ENCODE data around the gene SLC47A2. TPM values are rescaled to one million over a fixed set of nuclear protein-coding genes. Genes with fewer than 3 reads are reported as not detected.

Gene SLC47A2
- total and polyA plus RNA-seq, 2 of the 13 experiments (the other 11 are each of a cell fraction or from before 2014, with no cell fraction given) = 0.04 TPM; not detected in 1

- TF ChIP-seq GATAD2A (CRISPR knock-in tag; IDR thresholded peaks at IDR 0.05) (peak; percentile 35; the same call in 1 of the 2 replicates), ZBTB14 (CRISPR knock-in tag; IDR thresholded peaks at IDR 0.05) (no peak), TAF1 (CRISPR knock-in tag; IDR thresholded peaks at IDR 0.05) (no peak), ZMYM2 (CRISPR knock-in tag; IDR thresholded peaks at IDR 0.05) (no peak), PHF21A (CRISPR knock-in tag; IDR thresholded peaks at IDR 0.05) (no peak), ZNF317 (CRISPR knock-in tag; IDR thresholded peaks at IDR 0.05) (no peak), TCF7L2 (IDR thresholded peaks at IDR 0.05; ENCODE audit: low read depth, low read length) (no peak), ZNF225 (CRISPR knock-in tag; IDR thresholded peaks at IDR 0.05) (no peak), ZNF33B (CRISPR knock-in tag; IDR thresholded peaks at IDR 0.05) (0 out of 2 replicates have a peak, but pooled peaks have one; percentile 32), ZFP1 (CRISPR knock-in tag; IDR thresholded peaks at IDR 0.05) (no peak), ZBTB7B (CRISPR knock-in tag; IDR thresholded peaks at IDR 0.05) (peak; percentile 37; the same call in 1 of the 2 replicates), HDAC2 (CRISPR knock-in tag; IDR thresholded peaks at IDR 0.05) (peak; percentile 44; the same call in 1 of the 2 replicates), ZBTB37 (CRISPR knock-in tag; IDR thresholded peaks at IDR 0.05) (peak; percentile 74; the same call in 1 of the 2 replicates), PITX1 (CRISPR knock-in tag; IDR thresholded peaks at IDR 0.05) (no peak), CREM (IDR thresholded peaks at IDR 0.05) (no peak), CREM (CRISPR knock-in tag; IDR thresholded peaks at IDR 0.05) (no peak), GATAD1 (CRISPR knock-in tag; IDR thresholded peaks at IDR 0.05) (no peak), RBM22 (optimal IDR thresholded peaks at IDR 0.05; ENCODE audit: low read length) (peak; percentile 57), ZNF570 (CRISPR knock-in tag; IDR thresholded peaks at IDR 0.05; ENCODE audit: borderline replicate concordance) (no peak), NPAS2 (CRISPR knock-in tag; IDR thresholded peaks at IDR 0.05; ENCODE audit: borderline replicate concordance) (no peak)
- TF ChIP-seq, protein P1, sequence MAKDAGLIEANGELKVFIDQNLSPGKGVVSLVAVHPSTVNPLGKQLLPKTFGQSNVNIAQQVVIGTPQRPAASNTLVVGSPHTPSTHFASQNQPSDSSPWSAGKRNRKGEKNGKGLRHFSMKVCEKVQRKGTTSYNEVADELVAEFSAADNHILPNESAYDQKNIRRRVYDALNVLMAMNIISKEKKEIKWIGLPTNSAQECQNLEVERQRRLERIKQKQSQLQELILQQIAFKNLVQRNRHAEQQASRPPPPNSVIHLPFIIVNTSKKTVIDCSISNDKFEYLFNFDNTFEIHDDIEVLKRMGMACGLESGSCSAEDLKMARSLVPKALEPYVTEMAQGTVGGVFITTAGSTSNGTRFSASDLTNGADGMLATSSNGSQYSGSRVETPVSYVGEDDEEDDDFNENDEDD (CRISPR knock-in tag; IDR thresholded peaks at IDR 0.05; ENCODE audit: borderline replicate concordance) = no peak
- TF ChIP-seq, protein P2, sequence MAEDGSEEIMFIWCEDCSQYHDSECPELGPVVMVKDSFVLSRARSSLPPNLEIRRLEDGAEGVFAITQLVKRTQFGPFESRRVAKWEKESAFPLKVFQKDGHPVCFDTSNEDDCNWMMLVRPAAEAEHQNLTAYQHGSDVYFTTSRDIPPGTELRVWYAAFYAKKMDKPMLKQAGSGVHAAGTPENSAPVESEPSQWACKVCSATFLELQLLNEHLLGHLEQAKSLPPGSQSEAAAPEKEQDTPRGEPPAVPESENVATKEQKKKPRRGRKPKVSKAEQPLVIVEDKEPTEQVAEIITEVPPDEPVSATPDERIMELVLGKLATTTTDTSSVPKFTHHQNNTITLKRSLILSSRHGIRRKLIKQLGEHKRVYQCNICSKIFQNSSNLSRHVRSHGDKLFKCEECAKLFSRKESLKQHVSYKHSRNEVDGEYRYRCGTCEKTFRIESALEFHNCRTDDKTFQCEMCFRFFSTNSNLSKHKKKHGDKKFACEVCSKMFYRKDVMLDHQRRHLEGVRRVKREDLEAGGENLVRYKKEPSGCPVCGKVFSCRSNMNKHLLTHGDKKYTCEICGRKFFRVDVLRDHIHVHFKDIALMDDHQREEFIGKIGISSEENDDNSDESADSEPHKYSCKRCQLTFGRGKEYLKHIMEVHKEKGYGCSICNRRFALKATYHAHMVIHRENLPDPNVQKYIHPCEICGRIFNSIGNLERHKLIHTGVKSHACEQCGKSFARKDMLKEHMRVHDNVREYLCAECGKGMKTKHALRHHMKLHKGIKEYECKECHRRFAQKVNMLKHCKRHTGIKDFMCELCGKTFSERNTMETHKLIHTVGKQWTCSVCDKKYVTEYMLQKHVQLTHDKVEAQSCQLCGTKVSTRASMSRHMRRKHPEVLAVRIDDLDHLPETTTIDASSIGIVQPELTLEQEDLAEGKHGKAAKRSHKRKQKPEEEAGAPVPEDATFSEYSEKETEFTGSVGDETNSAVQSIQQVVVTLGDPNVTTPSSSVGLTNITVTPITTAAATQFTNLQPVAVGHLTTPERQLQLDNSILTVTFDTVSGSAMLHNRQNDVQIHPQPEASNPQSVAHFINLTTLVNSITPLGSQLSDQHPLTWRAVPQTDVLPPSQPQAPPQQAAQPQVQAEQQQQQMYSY (CRISPR knock-in tag; IDR thresholded peaks at IDR 0.05) = peak; percentile 86
- TF ChIP-seq, protein P3, sequence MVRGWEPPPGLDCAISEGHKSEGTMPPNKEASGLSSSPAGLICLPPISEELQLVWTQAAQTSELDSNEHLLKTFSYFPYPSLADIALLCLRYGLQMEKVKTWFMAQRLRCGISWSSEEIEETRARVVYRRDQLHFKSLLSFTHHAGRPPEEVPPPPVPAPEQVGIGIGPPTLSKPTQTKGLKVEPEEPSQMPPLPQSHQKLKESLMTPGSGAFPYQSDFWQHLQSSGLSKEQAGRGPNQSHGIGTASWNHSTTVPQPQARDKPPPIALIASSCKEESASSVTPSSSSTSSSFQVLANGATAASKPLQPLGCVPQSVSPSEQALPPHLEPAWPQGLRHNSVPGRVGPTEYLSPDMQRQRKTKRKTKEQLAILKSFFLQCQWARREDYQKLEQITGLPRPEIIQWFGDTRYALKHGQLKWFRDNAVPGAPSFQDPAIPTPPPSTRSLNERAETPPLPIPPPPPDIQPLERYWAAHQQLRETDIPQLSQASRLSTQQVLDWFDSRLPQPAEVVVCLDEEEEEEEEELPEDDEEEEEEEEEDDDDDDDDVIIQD (CRISPR knock-in tag; IDR thresholded peaks at IDR 0.05; ENCODE audit: low read depth) = no peak
Measured at GRCh38 chr17:19656851-19657581, 59.4 kb downstream of the SLC47A2 start (continued).
